HPDE6-E6E7 (cell line): ENCODE measurements around the gene ZNF574.
"Not testable (repeated sequence)": the region's sequence is repeated elsewhere in the genome, so short reads cannot be mapped to it uniquely, and the experiment has no call there.

ENCODE experiments used
- DNase-seq: peaks from one replicate; pipeline ENCODE4 v3.0.0; 2011; ENCODE audit warnings: missing footprints; ENCODE audit errors: extremely low spot score

ZNF574 gene

GRCh38 chr19:42099336-42099925, 23.5 kb downstream of the ZNF574 start:
- DNase-seq, result no peak

DNA sequence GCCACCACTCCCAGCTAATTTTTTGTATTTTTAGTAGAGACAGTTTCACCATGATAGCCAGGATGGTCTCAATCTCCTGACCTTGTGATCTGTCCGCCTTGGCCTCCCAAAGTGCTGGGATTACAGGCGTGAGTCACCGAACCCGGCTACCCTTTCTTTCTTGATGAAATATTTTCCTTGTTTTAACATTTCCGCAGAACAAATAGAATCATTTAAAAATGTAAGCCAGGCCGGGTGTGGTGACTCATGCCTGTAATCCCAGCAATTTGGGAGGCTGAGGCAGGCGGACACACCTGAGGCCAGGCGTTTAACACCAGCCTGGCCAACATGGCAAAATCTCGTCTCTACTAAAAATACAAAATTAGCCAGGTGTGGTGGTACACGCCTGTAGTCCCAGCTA, 24.3 kb downstream of the ZNF574 start:
- DNase-seq, result not testable (repeated sequence)

DNA sequence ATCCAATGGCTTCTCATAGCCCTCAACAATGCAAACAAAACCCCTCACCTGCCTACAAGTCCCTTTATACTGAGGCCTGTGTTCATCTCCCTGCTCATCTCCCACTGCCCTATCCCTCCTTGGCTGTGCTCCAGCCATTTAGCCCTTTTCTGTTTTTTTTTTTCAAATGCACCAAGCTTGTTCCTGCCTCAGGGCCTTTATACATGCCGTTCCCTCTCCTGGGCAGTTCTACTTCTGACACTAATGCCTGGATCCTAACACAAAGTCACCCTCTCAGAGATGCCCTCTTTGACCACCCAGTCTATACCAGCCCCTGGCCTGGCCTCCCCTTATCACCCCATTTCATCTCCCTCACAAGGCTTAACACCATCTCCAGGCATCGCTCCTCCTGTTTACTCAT, 26.9 kb downstream of the ZNF574 start:
- no peak for DNase-seq

DNA sequence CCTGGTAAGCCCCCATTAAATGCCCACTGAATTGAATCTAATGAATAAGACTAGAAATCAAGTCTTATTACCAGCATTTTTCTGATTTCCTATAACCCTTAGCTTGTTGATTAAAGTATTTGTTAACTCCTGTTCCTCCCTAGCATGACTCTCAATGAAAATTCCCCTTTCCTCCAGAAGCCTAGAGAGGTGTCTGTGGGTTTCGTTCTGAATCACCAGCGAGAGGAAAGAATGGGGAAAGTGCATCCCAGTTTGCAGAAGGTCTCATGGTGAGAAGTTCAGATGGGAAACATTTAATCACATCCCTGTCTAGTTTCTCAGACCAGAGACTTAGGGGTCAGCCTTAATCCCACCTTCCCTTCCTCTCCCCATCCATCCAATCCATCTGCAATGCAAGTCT, 29.4 kb downstream of the ZNF574 start:
- DNase-seq, result no peak

DNA sequence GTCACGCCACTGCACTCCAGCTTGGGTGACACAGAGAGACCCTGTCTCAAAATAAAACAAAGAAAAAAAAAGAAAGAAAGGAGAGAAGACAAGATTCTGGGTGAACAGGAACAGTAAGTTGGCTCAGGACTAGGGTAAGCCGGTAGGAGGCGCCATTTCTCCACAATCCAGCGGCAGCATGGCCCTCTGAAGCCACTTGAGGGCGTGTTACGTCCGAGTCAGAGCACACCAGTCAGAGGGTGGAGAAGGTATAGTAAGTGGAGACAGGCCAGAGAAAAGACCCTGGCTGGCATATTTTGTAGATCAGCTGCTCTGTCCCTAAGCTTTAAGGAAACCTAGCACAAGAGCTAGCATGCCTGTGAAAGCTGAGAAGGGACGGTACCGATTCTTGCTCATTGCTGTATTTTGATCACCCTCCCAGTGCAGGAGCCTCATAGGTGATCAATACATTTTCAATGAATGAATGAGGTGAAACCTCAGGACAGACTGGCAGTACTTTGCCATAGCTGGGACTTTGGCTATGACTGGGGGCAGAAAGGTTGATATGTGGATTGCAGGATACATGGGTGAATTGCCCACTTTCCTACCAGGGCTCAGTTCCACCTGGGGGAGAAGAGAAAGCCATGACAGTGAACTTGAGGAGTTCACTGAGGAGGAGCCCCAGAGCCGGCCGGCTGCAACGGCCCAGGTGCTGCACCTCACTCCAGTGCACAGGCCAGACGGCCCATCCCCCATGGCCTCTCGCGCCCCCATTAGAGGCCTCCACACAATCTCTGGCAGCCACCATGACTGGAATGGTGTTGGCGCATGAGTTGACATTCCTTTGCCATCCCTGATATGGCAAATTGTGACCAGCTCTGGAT, 32.8 kb downstream of the ZNF574 start:
- DNase-seq, result peak; percentile 79

- DNase-seq, result no peak
Measured at GRCh38 chr19:42109896-42110295, 33.9 kb downstream of the ZNF574 start.

GRCh38 chr19:42110658-42111057, 34.7 kb downstream of the ZNF574 start:
- no peak for DNase-seq

DNA sequence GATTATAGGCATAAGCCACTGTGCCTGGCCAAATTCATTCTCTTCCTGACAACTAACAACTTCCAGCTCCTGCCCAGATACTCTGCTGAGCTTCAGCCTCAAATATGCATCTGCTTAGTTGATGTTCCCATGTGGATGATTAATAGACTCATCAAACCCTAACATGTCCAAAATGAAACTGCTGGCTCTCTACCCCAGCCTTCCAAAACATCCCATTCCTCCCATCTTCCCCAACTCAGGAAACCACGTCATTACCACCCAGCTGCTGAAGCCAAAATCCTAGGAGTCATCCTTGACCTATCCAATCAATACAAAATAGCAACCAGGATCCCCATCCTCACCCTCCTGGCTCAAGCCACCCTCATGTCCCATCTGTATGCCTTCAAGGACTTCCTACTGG, 35.4 kb downstream of the ZNF574 start:
- DNase-seq, result no peak

GRCh38 chr19:42111811-42112210, 35.8 kb downstream of the ZNF574 start:
- no peak for DNase-seq

DNA sequence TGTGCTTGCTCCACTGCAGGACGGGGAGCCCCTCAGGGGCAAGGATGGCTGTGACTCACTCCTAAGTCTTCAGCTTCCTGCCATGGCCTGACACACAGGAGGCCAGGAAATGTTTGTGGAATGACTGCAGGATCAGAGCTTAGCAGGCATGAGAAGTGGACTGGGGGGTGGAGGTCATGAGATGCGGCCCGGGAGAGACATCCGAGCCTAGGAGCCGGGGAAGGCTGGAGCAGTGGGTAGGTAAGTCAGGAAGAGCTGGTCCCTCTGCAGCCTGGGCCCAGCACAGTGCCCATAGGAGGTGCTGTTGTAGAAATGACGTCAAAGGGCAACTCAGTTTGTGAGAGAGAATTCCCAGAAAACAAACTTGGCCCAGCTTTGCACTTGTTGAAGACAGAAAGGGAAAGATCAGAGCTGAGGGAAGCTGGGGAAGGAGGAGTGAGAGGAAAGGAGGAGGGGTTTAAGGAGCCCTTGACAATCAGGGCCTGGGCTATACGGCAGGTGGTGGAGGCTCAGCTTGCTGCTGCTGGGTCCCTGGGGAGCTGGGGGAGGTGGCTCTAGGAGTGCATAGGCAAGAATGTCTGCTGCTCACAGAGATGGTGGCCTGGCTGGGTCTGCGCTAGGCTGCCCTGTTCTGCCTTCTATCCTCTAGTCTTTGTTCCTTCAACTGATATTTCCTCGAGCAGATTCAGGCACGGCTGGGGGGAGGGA, 37.8 kb downstream of the ZNF574 start:
- peak; percentile 95 for DNase-seq

DNA sequence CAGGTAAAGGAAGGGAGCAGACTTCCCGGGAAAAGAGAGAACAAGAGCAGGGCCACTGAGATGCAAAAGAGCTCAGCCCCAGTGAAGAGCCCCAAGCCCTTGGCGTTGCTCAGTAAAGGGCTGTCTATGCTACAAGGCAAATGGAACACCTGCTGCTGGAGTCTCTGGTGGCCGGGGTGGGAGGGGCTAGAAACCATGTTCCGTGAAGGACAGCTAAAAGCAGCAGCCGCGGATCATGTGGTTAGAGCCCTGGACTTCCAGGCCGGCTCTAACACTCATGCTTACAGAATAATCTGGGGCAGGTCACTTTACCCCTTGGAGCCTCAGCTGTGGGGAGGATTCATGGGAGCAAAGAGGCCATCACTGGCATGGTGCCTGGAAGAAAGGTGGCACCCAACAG, 38.4 kb downstream of the ZNF574 start:
- no peak for DNase-seq

DNA sequence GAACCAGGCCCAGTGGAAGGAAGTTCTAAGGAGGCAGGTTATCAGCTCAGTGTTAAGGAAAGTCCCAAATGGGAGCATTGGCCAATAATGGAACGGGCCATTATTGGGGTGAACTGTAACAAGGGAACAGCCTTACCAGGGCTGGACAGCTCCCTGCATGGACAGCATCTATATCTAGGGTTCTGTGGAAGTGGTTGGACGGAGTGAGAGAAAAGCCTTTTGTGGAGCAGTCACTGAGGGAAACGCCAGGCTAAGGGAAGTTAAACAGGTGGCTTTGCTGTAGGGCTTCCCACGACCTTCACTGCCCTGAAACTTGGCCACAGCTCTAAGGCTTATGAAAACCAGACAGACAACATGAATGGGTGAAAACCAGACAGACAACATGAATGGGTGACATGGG, 39.3 kb downstream of the ZNF574 start:
- DNase-seq, result no peak

GRCh38 chr19:42115705-42116104, 39.7 kb downstream of the ZNF574 start:
- no peak for DNase-seq

- DNase-seq, result no peak
Measured at GRCh38 chr19:42116308-42117075, 40.5 kb downstream of the ZNF574 start.

DNA sequence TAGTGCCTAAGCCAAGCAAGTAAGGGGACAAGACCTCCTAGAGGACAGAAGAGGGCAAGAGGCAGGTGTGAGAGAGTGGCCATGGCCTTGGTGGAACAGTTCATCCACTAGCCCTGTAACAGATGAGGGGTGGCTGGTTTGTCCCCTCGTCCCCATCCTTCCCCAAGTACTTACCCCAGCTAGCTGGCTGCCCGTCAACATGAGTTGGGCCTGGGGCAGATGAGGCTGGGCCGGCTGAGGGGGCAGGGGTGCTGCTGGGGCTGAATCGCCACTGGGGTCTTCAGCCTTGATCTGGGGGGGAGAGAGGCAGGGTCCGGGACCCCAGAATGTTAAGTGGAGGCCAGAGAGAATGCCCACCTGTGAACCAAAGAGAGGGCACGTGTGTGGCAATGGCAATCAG, 41.1 kb downstream of the ZNF574 start:
- no peak for DNase-seq

- DNase-seq, result no peak
Measured at GRCh38 chr19:42120276-42120980, 44.5 kb downstream of the ZNF574 start.

GRCh38 chr19:42121036-42121621, 45.2 kb downstream of the ZNF574 start:
- no peak for DNase-seq

DNA sequence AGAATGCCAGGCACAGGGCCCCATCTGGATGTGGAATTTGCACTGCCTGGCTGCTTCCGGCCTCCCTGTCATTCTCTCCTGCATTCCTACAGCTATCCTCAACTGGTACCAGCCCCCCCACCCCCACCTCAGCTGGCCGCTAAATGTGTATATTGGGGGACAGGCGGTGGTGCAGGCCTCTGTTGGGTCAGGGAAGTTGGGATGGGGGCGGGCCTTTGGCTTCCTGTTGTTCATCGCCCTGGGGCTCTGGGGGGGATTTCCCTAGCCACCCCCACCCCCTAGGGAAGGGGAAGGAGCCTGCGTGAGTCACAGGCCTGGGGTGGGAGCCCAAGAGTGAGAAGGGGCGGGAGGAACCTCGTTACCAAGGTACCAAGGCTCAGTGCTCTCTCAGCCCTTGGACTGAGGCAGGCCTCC, 45.7 kb downstream of the ZNF574 start:
- peak; percentile 78 for DNase-seq

DNA sequence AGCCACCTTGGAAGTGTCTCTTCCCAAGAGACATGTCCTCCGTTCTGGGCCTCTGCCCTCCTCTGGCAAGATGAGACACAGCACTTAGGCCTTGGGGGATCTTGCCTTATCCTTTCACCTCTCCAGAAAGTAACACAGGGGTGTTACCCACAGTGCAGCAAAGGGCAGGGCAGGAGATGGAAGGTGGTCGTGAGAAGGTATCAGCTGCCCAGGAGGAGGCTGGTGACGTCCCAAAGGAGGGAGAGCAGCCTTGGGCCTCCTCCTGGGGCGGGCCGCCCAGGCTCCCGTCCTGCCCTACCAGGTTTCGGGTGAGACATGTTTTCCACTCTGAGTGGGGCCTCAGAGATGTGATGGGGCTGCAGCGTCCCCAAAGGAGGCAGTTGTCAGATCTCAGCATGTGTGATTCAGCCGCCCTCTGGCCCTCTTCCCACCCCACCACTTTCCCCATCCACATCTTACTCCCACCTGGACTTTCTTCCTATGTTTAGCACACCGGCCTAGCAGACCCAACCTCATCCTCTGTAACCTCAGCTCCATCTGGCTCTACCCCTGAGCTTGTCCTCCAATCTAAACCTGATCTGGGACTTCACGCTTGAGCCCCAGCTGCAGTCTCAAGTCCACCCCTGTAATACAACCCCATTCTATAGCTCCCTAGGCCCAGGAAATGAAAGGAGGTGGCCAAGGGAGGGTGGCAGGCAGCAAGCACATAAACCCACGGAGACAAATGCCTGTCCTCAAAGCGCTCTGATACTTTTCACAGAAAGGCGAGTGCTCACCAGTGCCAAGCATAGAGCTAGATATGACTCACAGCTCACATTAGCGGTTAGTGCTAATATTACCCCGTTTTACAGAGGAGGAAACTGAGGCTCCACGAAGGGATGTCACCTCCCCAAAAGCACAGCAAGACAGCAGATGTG, 47.0 kb downstream of the ZNF574 start:
- DNase-seq, result no peak

- DNase-seq, result no peak
Measured at GRCh38 chr19:42123765-42124164, 47.8 kb downstream of the ZNF574 start.
